Chondrocyte (in vitro differentiated cells): Measurements from ENCODE around the gene MAML2. TPM values are rescaled to one million over a fixed set of nuclear protein-coding genes. Genes with fewer than 3 reads are reported as not detected.

Source experiments
- DNase-seq: peaks from one replicate; pipeline ENCODE4 v3.0.0; 2021; ENCODE audit warnings: mixed read lengths, low spot score
- H3K27ac Mint-ChIP-seq: one replicate; pipeline ENCODE4 v1.8.0; 2021; ENCODE audit warnings: mild to moderate bottlenecking, moderate library complexity, mixed read lengths; ENCODE audit not compliant: unreplicated experiment
- H3K27me3 Mint-ChIP-seq: 2 replicates; pipeline ENCODE4 v1.8.0; 2021; ENCODE audit warnings: low read depth, mixed read lengths
- H3K36me3 Mint-ChIP-seq: 2 replicates; pipeline ENCODE4 v1.8.0; 2021; ENCODE audit warnings: low read depth, mixed read lengths
- H3K4me1 Mint-ChIP-seq: 2 replicates; pipeline ENCODE4 v1.8.0; 2021; ENCODE audit warnings: low read depth, mild to moderate bottlenecking, mixed read lengths
- H3K4me3 Mint-ChIP-seq: one replicate; pipeline ENCODE4 v1.8.0; 2021; ENCODE audit warnings: mild to moderate bottlenecking, moderate library complexity, mixed read lengths; ENCODE audit not compliant: unreplicated experiment
- H3K9me3 Mint-ChIP-seq: 2 replicates; pipeline ENCODE4 v1.8.0; 2021; ENCODE audit warnings: low read depth, mixed read lengths
- total RNA-seq: library from RNA; stranded (reverse); gene quantifications from 3 replicates; pipeline ENCODE4 v1.2.1, GENCODE V29; 2021
- TF ChIP-seq, protein P1 (sequence below): fragments of 200-600 bp; sonication (generic); IDR thresholded peaks from 2 replicates; pipeline ENCODE4 v1.5.0; 2021; ENCODE audit warnings: antibody characterized with exemption, mild to moderate bottlenecking, moderate library complexity

MAML2 gene
- total RNA-seq, 1 donor from 2014 or later, result 19.0 TPM

DNA sequence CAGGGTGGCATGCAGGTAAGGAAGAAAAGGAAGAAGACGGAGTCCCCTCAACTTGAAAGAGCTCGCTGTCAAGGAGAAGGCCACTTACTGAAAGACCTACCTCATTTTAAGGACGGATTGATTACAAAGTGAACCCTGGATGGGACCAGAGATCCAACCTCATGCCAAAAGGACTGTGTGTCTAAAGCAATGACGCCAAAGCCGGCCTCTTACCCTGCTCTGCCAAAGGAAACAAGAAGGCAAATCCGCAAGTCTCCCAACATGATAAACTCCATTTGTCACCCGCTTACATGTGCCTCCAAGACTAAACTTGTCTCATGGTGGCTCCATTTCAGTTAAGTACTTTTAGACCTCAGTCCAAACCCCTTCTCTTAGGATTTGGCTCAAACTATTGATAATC lies 270.4 kb downstream of the MAML2 start:
- Mint-ChIP-seq H3K4me3 (no peak overlapping the region), H3K36me3 (no peaks in the 10 kb centered on the region), H3K4me1 (peaks cover 31% of the 10 kb centered on the region), H3K27ac (no peak overlapping the region), H3K9me3 (no peaks in the 10 kb centered on the region), H3K27me3 (no peaks in the 10 kb centered on the region)
- TF ChIP-seq, protein P1, sequence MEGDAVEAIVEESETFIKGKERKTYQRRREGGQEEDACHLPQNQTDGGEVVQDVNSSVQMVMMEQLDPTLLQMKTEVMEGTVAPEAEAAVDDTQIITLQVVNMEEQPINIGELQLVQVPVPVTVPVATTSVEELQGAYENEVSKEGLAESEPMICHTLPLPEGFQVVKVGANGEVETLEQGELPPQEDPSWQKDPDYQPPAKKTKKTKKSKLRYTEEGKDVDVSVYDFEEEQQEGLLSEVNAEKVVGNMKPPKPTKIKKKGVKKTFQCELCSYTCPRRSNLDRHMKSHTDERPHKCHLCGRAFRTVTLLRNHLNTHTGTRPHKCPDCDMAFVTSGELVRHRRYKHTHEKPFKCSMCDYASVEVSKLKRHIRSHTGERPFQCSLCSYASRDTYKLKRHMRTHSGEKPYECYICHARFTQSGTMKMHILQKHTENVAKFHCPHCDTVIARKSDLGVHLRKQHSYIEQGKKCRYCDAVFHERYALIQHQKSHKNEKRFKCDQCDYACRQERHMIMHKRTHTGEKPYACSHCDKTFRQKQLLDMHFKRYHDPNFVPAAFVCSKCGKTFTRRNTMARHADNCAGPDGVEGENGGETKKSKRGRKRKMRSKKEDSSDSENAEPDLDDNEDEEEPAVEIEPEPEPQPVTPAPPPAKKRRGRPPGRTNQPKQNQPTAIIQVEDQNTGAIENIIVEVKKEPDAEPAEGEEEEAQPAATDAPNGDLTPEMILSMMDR, result no peak
- DNase-seq, result no peak

DNA sequence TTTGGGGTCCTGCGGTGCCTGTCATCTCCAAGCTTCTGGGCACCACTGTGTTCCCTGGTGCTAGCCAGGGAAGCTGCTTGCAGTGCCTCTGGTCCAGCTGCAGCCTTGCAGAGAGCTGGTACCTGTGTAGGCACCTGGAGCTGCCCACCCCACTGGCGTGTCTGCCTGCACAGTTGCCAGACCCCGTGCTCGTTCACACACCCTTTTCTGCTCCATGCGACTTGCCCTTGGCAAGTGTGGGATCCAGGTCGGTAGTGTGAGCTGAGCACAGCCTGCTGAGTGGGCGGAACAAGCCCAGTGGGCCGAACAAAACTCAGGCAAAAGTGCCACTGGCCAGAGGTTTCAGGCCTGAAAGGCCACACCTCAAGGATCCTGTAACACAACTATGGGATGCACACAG lies 272.5 kb downstream of the MAML2 start:
- Mint-ChIP-seq H3K4me1 (peaks cover 20% of the 10 kb centered on the region), H3K9me3 (no peaks in the 10 kb centered on the region), H3K27me3 (no peaks in the 10 kb centered on the region), H3K4me3 (no peak overlapping the region), H3K36me3 (no peaks in the 10 kb centered on the region), H3K27ac (no peak overlapping the region)
- no peak for DNase-seq
- TF ChIP-seq, protein P1, result no peak

- Mint-ChIP-seq H3K4me3 (no peak overlapping the region), H3K9me3 (no peaks in the 10 kb centered on the region), H3K4me1 (peaks cover 25% of the 10 kb centered on the region), H3K36me3 (no peaks in the 10 kb centered on the region), H3K27ac (no peak overlapping the region), H3K27me3 (no peaks in the 10 kb centered on the region)
- DNase-seq, result no peak
- TF ChIP-seq, protein P1, result no peak
Measured at GRCh38 chr11:96067160-96067559, 275.8 kb downstream of the MAML2 start.

DNA sequence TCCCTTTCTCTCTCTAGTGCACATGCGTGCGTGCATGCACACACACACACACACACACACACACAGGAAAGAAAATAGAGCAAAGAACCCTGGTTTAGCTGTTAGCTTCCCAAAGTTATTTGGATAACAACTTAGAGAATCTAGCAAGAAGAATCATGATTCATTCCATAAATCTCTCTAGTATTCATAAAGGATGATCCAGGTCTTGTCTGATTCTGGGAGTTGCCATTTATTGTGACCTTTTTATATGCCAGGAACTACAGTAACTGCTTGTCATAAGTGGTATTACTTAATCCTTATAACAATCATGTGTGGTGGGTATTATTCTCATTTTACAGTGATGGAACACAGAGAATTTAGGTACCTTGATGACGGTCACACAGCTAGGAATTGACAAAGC lies 277.6 kb downstream of the MAML2 start:
- Mint-ChIP-seq H3K9me3 (no peaks in the 10 kb centered on the region), H3K4me3 (no peak overlapping the region), H3K27ac (peak overlapping the region; percentile 69), H3K4me1 (peaks cover 42% of the 10 kb centered on the region), H3K27me3 (no peaks in the 10 kb centered on the region), H3K36me3 (no peaks in the 10 kb centered on the region)
- TF ChIP-seq, protein P1, result no peak
- DNase-seq, result no peak

DNA sequence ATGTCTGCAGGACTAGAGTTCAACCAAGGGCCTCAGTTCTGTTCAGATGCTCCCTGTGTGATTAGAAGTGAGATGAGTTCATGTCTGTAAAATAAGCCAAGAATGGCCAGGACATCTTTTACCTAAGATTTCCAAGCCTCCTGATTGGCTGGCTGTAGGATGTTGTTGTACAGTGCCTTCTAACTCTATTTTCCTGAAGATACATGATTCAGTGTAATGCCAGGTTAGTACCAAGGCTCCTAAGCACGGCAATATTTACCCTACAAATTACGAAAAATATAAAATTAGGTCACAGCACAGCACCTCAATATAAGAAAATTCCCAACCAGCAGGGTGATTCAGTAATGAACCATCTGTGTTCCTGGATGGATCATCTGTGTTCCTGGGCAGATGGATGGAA lies 279.1 kb downstream of the MAML2 start:
- Mint-ChIP-seq H3K36me3 (peaks cover 2% of the 10 kb centered on the region), H3K9me3 (no peaks in the 10 kb centered on the region), H3K27ac (no peak overlapping the region), H3K4me1 (peaks cover 43% of the 10 kb centered on the region), H3K27me3 (no peaks in the 10 kb centered on the region), H3K4me3 (no peak overlapping the region)
- TF ChIP-seq, protein P1, result no peak
- DNase-seq, result no peak
